Keratinocyte (primary cell): ENCODE measurements around the gene GPR31.
"Not testable (repeated sequence)": the region's sequence is repeated elsewhere in the genome, so short reads cannot be mapped to it uniquely, and the experiment has no call there.

ENCODE experiments used
- EZH2 ChIP-seq: IDR thresholded peaks from one replicate; pipeline ENCODE4 v1.6.1; 2012; ENCODE audit warnings: inconsistent platforms, mild to moderate bottlenecking, low read length, moderate library complexity
- TF ChIP-seq, protein P1 (sequence below), 3 experiments: IDR thresholded peaks in 1 of 3; conservative IDR thresholded peaks in 1 of 3; optimal IDR thresholded peaks in 1 of 3; 2 replicates in 2 of 3; 3 replicates in 1 of 3; pipeline versions ENCODE3 to v1.5.1; 2011; ENCODE audit warnings: low read length in 3 of 3, mild to moderate bottlenecking in 3 of 3, moderate library complexity in 2 of 3, control low read depth in 1 of 3, inconsistent platforms in 1 of 3; ENCODE audit not compliant: insufficient read depth in 2 of 3; ENCODE audit errors: extremely low read depth in 1 of 3

DNA sequence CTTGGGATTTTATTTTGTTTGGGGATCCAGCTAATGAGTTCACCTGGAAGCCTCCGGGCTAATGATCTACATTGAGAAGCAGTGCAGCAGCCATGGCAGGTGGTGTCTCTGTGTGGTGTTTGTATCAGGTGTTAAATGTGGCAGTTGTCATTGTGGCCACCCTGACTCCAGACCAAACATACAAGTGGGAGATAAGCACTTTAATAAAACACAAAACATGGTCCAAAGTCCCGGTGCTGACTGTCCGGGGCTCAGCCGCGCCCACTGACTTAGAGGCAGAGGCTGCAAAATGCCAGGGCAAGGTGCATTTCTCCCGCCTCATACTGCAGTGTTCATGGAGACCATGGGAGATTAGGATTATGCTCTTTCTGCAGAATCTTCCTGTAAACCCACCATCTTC, 23.6 kb upstream of the GPR31 start:
- not testable (repeated sequence) for TF ChIP-seq EZH2
- TF ChIP-seq, protein P1, sequence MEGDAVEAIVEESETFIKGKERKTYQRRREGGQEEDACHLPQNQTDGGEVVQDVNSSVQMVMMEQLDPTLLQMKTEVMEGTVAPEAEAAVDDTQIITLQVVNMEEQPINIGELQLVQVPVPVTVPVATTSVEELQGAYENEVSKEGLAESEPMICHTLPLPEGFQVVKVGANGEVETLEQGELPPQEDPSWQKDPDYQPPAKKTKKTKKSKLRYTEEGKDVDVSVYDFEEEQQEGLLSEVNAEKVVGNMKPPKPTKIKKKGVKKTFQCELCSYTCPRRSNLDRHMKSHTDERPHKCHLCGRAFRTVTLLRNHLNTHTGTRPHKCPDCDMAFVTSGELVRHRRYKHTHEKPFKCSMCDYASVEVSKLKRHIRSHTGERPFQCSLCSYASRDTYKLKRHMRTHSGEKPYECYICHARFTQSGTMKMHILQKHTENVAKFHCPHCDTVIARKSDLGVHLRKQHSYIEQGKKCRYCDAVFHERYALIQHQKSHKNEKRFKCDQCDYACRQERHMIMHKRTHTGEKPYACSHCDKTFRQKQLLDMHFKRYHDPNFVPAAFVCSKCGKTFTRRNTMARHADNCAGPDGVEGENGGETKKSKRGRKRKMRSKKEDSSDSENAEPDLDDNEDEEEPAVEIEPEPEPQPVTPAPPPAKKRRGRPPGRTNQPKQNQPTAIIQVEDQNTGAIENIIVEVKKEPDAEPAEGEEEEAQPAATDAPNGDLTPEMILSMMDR (optimal IDR thresholded peaks at IDR 0.05 in 1 of 3, IDR thresholded peaks at IDR 0.05 in 1 of 3, conservative IDR thresholded peaks at IDR 0.05 in 1 of 3; ENCODE audit: extremely low read depth in 1 of 3, insufficient read depth in 2 of 3, low read length in 3 of 3): not testable (repeated sequence)
